ENCODE data around the gene MRPS22. TPM values are rescaled to one million over a fixed set of nuclear protein-coding genes. Genes with fewer than 3 reads are reported as not detected.

MRPS22 gene
- total and polyA plus RNA-seq, 2 of the 8 experiments (the other 6 are each of a cell fraction or from before 2014, with no cell fraction given), result 28.3 to 45.8 TPM

DNA sequence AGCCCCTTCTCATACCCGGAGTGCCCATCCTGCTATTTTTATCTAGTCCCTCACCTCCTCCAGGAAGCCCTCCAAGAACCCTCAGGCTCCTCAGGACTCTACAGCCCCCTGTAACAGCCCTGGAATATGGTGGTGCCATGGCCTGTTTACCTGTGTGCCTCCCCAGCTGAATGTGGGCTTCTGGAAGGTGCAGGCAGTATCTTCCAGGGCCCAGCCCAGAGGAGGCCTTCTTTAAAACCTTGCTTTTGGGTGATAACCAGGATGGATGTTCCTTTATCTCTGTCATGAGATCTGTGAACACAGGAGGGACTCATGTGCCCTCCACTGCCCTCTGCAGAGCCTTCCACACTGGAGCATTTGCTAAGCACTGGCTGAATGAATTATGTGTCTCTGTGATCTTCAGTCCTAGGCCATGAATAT is 36.7 kb upstream of the MRPS22 start:
- Histone ChIP-seq H3K18ac (ENCODE audit: extremely low read depth, low read length) (no peak overlapping the region), H2AFZ (ENCODE audit: low read length) (no peak overlapping the region), H3K79me2 (ENCODE audit: control insufficient read depth in 1 of 2, insufficient read depth in 2 of 2, low read length in 2 of 2) (no peaks in the 10 kb centered on the region), H4K91ac (replicated peaks; ENCODE audit: insufficient read length, low read length) (no peak overlapping the region), H3K4me1 (replicated peaks in 1 of 4; ENCODE audit: control insufficient read depth in 3 of 4, insufficient read depth in 4 of 4, low read length in 3 of 4) (peaks cover 0 to 4% (median 0%) of the 10 kb centered on the region in 4 experiments; a peak in 4 of 7 replicates), H3K27ac (ENCODE audit: low read depth, low read length) (no peak overlapping the region), H4K20me1 (replicated peaks in 1 of 2; ENCODE audit: control insufficient read depth in 1 of 2, insufficient read depth in 2 of 2, low read length in 2 of 2) (no peaks in the 10 kb centered on the region), H2AK5ac (ENCODE audit: low read depth, low read length) (no peak overlapping the region), H3K79me1 (ENCODE audit: low read depth, low read length) (no peaks in the 10 kb centered on the region), H3K9me3 (ENCODE audit: insufficient read depth in 2 of 2, low read depth in 1 of 2, low read length in 1 of 2) (no peaks in the 10 kb centered on the region), H3K4me2 (ENCODE audit: insufficient read depth in 1 of 2, low read depth in 2 of 2, low read length in 2 of 2) (no peak overlapping the region), H3K4ac (replicated peaks; ENCODE audit: insufficient read length, low read depth, low read length) (no peak overlapping the region), H2BK5ac (ENCODE audit: low read depth, low read length) (no peak overlapping the region), H2BK15ac (ENCODE audit: low read length) (0 out of 2 replicates have a peak overlapping the region, but pooled peaks have one; percentile 84), H3K36me3 (ENCODE audit: control insufficient read depth in 2 of 4, insufficient read depth in 4 of 4, low read length in 3 of 4) (no peaks in the 10 kb centered on the region), H3K56ac (replicated peaks; ENCODE audit: insufficient read length, low read depth, low read length) (no peak overlapping the region), H4K8ac (ENCODE audit: extremely low read depth, insufficient read depth, low read length) (no peak overlapping the region), H3K23me2 (ENCODE audit: low read depth, low read length) (peaks cover 1% of the 10 kb centered on the region; the same call in 1 of the 2 replicates), H2BK20ac (ENCODE audit: low read length) (no peak overlapping the region), H2BK12ac (ENCODE audit: low read depth, low read length) (no peak overlapping the region), H3K4me3 (ENCODE audit: extremely low read depth in 1 of 4, insufficient read depth in 2 of 4, low read depth in 3 of 4, low read length in 4 of 4) (no peak overlapping the region), H4K5ac (ENCODE audit: insufficient read length, low read depth, low read length) (no peak overlapping the region), H3K27me3 (replicated peaks in 1 of 4; ENCODE audit: control insufficient read depth in 3 of 4, extremely low read depth in 1 of 4, insufficient read depth in 3 of 4, low read length in 3 of 4) (no peaks in the 10 kb centered on the region), H3K23ac (ENCODE audit: insufficient read length) (no peak overlapping the region), H3K14ac (ENCODE audit: insufficient read length) (no peak overlapping the region), H3K9ac (replicated peaks in 1 of 4; ENCODE audit: extremely low read depth in 1 of 4, low read depth in 3 of 4, low read length in 3 of 4) (no peak overlapping the region), H2BK120ac (replicated peaks; ENCODE audit: low read depth, low read length) (no peak overlapping the region)
- ChIA-PET POLR2A (ENCODE audit: partially characterized antibody) (no interaction called here), CTCF (ENCODE audit: partially characterized antibody) (interaction anchor here (0.8 to 12.6 kb wide), 2 partner anchors 9 to 320 kb away, joined by 3 to 103 read pairs; no protein-coding TSS in a partner anchor)
- no peak for TF ChIP-seq POLR2AphosphoS5 (IDR thresholded peaks at IDR 0.05; ENCODE audit: low read depth, low read length)
- TF ChIP-seq SIRT6 (IDR thresholded peaks at IDR 0.05; ENCODE audit: low read length), result no peak
- no peak for TF ChIP-seq SIX5 (IDR thresholded peaks at IDR 0.05; ENCODE audit: low read depth, low read length)
- no peak for TF ChIP-seq JUND (IDR thresholded peaks at IDR 0.05; ENCODE audit: low read length)
- no peak for TF ChIP-seq RXRA (IDR thresholded peaks at IDR 0.05; ENCODE audit: insufficient read depth, low read depth, low read length)
- TF ChIP-seq, protein P1, sequence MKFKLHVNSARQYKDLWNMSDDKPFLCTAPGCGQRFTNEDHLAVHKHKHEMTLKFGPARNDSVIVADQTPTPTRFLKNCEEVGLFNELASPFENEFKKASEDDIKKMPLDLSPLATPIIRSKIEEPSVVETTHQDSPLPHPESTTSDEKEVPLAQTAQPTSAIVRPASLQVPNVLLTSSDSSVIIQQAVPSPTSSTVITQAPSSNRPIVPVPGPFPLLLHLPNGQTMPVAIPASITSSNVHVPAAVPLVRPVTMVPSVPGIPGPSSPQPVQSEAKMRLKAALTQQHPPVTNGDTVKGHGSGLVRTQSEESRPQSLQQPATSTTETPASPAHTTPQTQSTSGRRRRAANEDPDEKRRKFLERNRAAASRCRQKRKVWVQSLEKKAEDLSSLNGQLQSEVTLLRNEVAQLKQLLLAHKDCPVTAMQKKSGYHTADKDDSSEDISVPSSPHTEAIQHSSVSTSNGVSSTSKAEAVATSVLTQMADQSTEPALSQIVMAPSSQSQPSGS (IDR thresholded peaks at IDR 0.05; ENCODE audit: low read length), result no peak
- FAIRE-seq, result no peak
- WGBS, 2 experiments (ENCODE audit: extremely low coverage in 1 of 2, insufficient coverage in 1 of 2, insufficient read length in 1 of 2, insufficient replicate concordance in 2 of 2, low coverage in 1 of 2, low lambda C conversion rate in 2 of 2, missing lambda C conversion rate in 1 of 2), result 100% methylated on average over 1 of the region's 1 CpG; no CpG with 5 or more reads in 1 of the 2 experiments
- no peak for DNase-seq (ENCODE audit: low read depth in 1 of 2, low spot score in 2 of 2)

All from H1 (cell line).